Common myeloid progenitor, CD34-positive (primary cell): ENCODE measurements around the gene WDR20.

Experiments
- CTCF ChIA-PET: fragments of 350-600 bp; sonication (Branson Sonifier 250); formaldehyde crosslinking; loops from one replicate; lab custom pipeline; 2021; ENCODE audit warnings: antibody characterized with exemption; lab: Charles Lee
- POLR2A ChIA-PET: fragments of 350-600 bp; sonication (Branson Sonifier 250); formaldehyde crosslinking; loops from one replicate; lab custom pipeline; 2021; ENCODE audit warnings: antibody characterized with exemption; lab: Charles Lee
- DNase-seq, 3 donors: peaks; one replicate each; pipeline versions ENCODE4 v3.0.0 to v3.0.0-alpha.2; 2013
- H3K27ac ChIP-seq, 2 experiments: 1 replicate in 1 of 2; 2 replicates in 1 of 2; pipeline ENCODE4 v1.7.0; 2013; ENCODE audit warnings: inconsistent platforms in 2 of 2, low read length in 2 of 2, mild to moderate bottlenecking in 2 of 2, low read depth in 1 of 2, moderate library complexity in 1 of 2; ENCODE audit not compliant: severe bottlenecking in 2 of 2, insufficient read depth in 1 of 2, poor library complexity in 1 of 2
- H3K27me3 ChIP-seq, 5 experiments: replicated peaks in 2 of 5; 1 replicate in 3 of 5; 2 replicates in 2 of 5; pipeline versions ENCODE4 v1.6.1 to v1.7.0; 2013; ENCODE audit warnings: low read length in 4 of 5, mild to moderate bottlenecking in 2 of 5, moderate library complexity in 2 of 5, inconsistent platforms in 1 of 5; ENCODE audit not compliant: insufficient read depth in 5 of 5, control insufficient read depth in 4 of 5
- H3K36me3 ChIP-seq, 4 experiments: 1 replicate in 2 of 4; 2 replicates in 2 of 4; pipeline versions ENCODE4 v1.6.1 to v1.7.0; 2013; ENCODE audit warnings: low read length in 3 of 4, control low read depth in 1 of 4, mild to moderate bottlenecking in 1 of 4; ENCODE audit not compliant: control insufficient read depth in 4 of 4, insufficient read depth in 4 of 4
- H3K4me1 ChIP-seq, 4 experiments: 1 replicate in 3 of 4; 2 replicates in 1 of 4; pipeline versions ENCODE4 v1.6.1 to v1.7.1; 2013; ENCODE audit warnings: low read length in 3 of 4, mild to moderate bottlenecking in 3 of 4, control low read depth in 1 of 4, inconsistent platforms in 1 of 4, moderate library complexity in 1 of 4; ENCODE audit not compliant: control insufficient read depth in 4 of 4, insufficient read depth in 4 of 4; ENCODE audit errors: control extremely low read depth in 1 of 4
- H3K4me3 ChIP-seq, 7 experiments: 1 replicate in 4 of 7; 2 replicates in 3 of 7; pipeline versions ENCODE4 v1.5.1 to v1.7.0; 2013; ENCODE audit warnings: mild to moderate bottlenecking in 7 of 7, low read length in 6 of 7, moderate library complexity in 6 of 7, inconsistent platforms in 2 of 7, low read depth in 2 of 7, control low read depth in 1 of 7; ENCODE audit not compliant: insufficient read depth in 4 of 7, control insufficient read depth in 1 of 7; ENCODE audit errors: extremely low read depth in 1 of 7
- H3K9me3 ChIP-seq, 5 experiments: 1 replicate in 4 of 5; 2 replicates in 1 of 5; pipeline versions ENCODE4 v1.6.1 to v1.7.1; 2013; ENCODE audit warnings: low read length in 4 of 5, mild to moderate bottlenecking in 2 of 5, inconsistent platforms in 1 of 5, low read depth in 1 of 5, moderate library complexity in 1 of 5; ENCODE audit not compliant: control insufficient read depth in 4 of 5, insufficient read depth in 2 of 5; ENCODE audit errors: control extremely low read depth in 1 of 5
- WGBS: methylation state at CpG from one replicate; pipeline ENCODE4 v1.1.5; 2013; ENCODE audit not compliant: insufficient coverage; 5-methylcytosine and 5-hydroxymethylcytosine counted together

The WDR20 gene

DNA sequence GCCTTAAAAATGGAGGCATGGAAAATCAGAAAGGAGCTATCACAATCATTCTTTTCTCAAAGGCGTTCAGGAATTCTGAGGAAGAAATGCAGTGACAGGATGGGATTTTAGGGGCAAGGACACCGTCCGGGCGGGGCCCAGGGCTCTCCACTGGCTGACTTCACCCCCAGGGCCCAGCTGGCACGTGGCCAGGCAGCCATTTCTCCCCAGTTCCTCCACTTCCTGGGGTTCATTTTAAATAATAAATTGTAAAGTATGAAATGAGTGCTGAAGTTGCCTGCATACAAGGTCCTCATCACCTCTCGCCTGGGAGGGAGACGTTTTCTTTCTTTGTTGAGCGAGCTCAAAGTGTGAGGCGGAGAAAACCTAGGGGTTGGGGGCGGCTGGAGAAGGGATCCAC lies 73.8 kb downstream of the WDR20 start:
- Histone ChIP-seq H3K9me3 (no peaks in the 10 kb centered on the region), H3K27me3 (no peaks in the 10 kb centered on the region), H3K27ac (no peak overlapping the region), H3K36me3 (peaks cover 9 to 46% (median 34%) of the 10 kb centered on the region in 4 experiments), H3K4me1 (no peaks in the 10 kb centered on the region), H3K4me3 (no peak overlapping the region)
- DNase-seq, result no peak
- ChIA-PET POLR2A (no interaction called here), CTCF (interaction anchor here (0.8 to 1.4 kb wide), 4 partner anchors 11 to 104 kb away, joined by 3 to 4 read pairs (median 3); no protein-coding TSS in a partner anchor)
- 97% methylated on average over 9 of the region's 10 CpGs for WGBS

DNA sequence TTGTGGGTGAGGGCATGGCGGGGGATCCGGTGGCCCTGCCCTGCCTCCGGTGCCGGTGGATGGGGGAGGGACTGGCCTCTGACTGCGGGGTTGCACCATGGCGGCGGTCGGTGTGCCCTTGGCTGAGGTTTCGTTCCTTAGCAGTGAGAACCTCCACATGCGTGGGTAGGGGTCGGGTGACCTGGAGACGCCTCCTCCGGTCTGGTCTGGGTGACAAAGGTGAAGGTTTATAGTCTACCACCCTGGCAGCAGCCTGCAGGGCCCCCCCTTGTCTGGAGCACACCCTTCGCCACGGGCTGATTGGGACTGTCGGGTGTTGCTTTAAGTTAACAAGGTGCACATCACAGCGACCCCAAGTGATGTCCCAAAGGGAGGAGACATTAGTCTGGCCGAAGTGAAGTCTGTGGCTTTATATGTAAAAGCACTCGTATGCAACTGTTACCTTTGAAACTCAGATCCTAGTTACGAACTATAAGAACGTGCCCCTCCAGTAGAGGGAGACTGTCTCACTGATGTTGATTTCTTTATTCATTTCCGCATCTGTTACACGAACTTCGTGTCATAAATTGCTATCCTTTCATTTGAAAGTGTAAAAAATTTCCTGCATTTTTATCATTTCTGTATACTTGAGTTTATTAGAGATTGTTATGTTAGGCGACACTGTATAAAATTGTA lies 74.4 kb downstream of the WDR20 start:
- Histone ChIP-seq H3K36me3 (peaks cover 9 to 42% (median 30%) of the 10 kb centered on the region in 4 experiments), H3K4me3 (no peak overlapping the region), H3K27ac (no peak overlapping the region), H3K4me1 (no peaks in the 10 kb centered on the region), H3K27me3 (no peaks in the 10 kb centered on the region), H3K9me3 (no peaks in the 10 kb centered on the region)
- peak in 2 of 3 donors; percentile 19 for DNase-seq
- ChIA-PET POLR2A (no interaction called here), CTCF (interaction anchor here (0.8 to 1.4 kb wide), 3 partner anchors 75 to 100 kb away, joined by 3 to 7 read pairs (median 4); no protein-coding TSS in a partner anchor)
- 95% methylated on average over 21 of the region's 25 CpGs for WGBS

- ChIA-PET CTCF (interaction anchor here (1.0 to 1.3 kb wide), 3 partner anchors 9 to 99 kb away, joined by 3 to 7 read pairs (median 4); no protein-coding TSS in a partner anchor), POLR2A (no interaction called here)
- Histone ChIP-seq H3K36me3 (peaks cover 11 to 42% (median 25%) of the 10 kb centered on the region in 4 experiments), H3K4me3 (no peak overlapping the region), H3K9me3 (no peaks in the 10 kb centered on the region), H3K4me1 (no peaks in the 10 kb centered on the region), H3K27ac (no peak overlapping the region), H3K27me3 (no peaks in the 10 kb centered on the region)
- no peak for DNase-seq
- WGBS, result 95% methylated on average over 12 of the region's 12 CpGs
These were observed 75.4 kb downstream of the WDR20 start for GRCh38 chr14:102215071-102215470.

DNA sequence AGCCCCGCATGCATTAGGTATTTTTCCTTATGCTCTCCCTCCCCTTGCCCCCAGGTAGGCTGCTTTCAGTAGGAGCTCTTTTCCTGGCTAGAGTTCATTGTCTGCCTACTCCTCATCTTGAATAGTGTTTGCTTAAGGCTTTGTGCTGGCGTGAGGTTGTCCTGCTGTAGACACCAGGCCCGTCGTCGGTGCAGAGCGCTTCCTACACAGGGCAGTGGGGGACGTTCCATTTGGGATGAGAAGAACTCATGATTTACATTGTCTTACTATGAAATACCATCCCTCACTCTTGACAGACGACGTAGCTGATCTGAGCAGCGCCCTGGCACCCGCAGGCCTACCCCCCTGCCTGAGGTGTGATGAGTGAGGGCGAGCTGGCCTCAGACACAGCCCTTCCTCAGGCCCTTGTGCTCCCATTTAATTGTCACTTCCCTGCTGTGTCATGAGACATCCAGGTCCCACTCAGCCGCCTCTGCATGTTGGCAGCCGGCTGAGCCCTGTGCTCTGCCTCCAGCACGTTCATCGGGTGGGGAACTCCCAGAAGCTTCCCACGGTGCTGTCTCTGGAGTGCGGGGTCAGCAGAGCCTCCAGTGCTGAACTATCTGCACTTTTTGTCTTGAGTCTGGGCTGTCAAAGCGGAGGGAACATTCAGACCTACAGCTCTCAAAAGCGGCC lies 76.0 kb downstream of the WDR20 start:
- H3K36me3 ChIP-seq, result peaks cover 11 to 43% (median 23%) of the 10 kb centered on the region in 4 experiments
- POLR2A ChIA-PET, result no interaction called here

DNA sequence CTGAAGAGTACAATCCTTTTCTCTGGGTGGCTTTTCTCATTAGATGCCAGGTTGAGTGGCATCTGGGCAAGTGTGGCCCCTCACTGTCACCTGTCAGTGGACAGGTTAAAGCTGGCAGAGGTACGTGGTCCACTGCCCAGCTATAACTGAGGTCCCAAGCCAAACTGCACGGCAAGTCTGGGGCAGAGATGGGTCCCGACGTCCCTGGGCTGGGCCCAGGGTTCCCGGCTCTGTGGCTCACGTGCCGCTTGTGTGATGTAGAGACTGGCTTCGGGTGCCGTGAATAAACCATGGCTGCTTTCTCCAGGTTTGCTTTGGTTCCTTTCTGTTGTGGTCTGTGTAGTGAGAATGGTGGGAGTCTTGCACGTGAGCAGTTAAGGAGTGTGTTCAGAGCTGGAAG lies 77.7 kb downstream of the WDR20 start:
- Histone ChIP-seq H3K9me3 (no peaks in the 10 kb centered on the region), H3K4me3 (no peak overlapping the region), H3K4me1 (no peaks in the 10 kb centered on the region), H3K27me3 (no peaks in the 10 kb centered on the region), H3K36me3 (peaks cover 11 to 42% (median 16%) of the 10 kb centered on the region in 4 experiments), H3K27ac (no peak overlapping the region)
- DNase-seq, result no peak
- 98% methylated on average over 6 of the region's 10 CpGs for WGBS
- ChIA-PET CTCF (interaction anchor here (1.0 to 2.0 kb wide), 3 partner anchors 21 to 96 kb away, joined by 3 to 4 read pairs (median 4); no protein-coding TSS in a partner anchor), POLR2A (no interaction called here)

More for the DNA sequence above, 76.0 kb downstream of the WDR20 start:
- H3K4me1 ChIP-seq, result no peaks in the 10 kb centered on the region
- DNase-seq, result no peak
- CTCF ChIA-PET, result interaction anchor here (0.6 to 2.0 kb wide), 6 partner anchors 8 to 482 kb away, joined by 3 to 7 read pairs (median 4); no protein-coding TSS in a partner anchor
- H3K27me3 ChIP-seq, result no peaks in the 10 kb centered on the region
- whole genome bisulfite sequencing, result 96% methylated on average over 18 of the region's 20 CpGs
- H3K27ac ChIP-seq, result no peak overlapping the region
- no peaks in the 10 kb centered on the region for H3K9me3 ChIP-seq
- no peak overlapping the region for H3K4me3 ChIP-seq

GRCh38 chr14:102217987-102218421 lies 78.3 kb downstream of the WDR20 start:
- POLR2A ChIA-PET, result no interaction called here
- Histone ChIP-seq H3K9me3 (no peaks in the 10 kb centered on the region), H3K27me3 (no peaks in the 10 kb centered on the region), H3K4me1 (no peaks in the 10 kb centered on the region), H3K27ac (no peak overlapping the region), H3K4me3 (no peak overlapping the region), H3K36me3 (peaks cover 9 to 45% (median 19%) of the 10 kb centered on the region in 4 experiments)
- CTCF ChIA-PET, result no interaction called here
- DNase-seq, result no peak
- 96% methylated on average over 11 of the region's 14 CpGs for WGBS

DNA sequence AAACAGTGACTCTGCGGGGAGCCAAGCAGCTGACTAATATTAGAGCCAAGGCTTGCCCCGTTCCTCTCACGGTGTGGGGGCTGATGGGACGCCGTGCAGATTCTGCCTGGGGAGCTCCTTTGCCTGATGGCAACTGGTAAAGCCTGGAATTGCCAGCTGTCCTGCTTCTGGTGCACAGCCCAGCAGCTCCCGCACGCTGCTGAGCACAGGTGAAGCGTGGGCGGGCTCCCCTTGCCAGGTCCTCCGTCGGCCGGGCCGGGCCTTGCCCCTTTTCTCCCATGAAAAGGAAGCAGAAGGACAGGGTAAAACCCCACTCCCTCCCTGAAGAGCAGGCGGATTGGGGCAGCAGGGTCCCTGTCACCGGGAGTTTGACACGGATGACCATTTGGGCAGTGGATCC lies 79.0 kb downstream of the WDR20 start:
- no peak overlapping the region for H3K27ac ChIP-seq
- no peaks in the 10 kb centered on the region for H3K9me3 ChIP-seq
- peaks cover 9 to 40% (median 22%) of the 10 kb centered on the region in 4 experiments for H3K36me3 ChIP-seq
- no peaks in the 10 kb centered on the region for H3K27me3 ChIP-seq
- 96% methylated on average over 16 of the region's 16 CpGs for WGBS
- ChIA-PET CTCF (no interaction called here), POLR2A (no interaction called here)
- no peak overlapping the region for H3K4me3 ChIP-seq
- H3K4me1 ChIP-seq, result no peaks in the 10 kb centered on the region
- no peak for DNase-seq
